AG08395 (cell line): ENCODE measurements around the gene GAS2L2.
"Not testable (repeated sequence)": the region's sequence is repeated elsewhere in the genome, so short reads cannot be mapped to it uniquely, and the experiment has no call there.

Source experiments
- DNase-seq: peaks from one replicate; pipeline ENCODE4 v3.0.0; 2012; ENCODE audit warnings: mixed read lengths, low spot score

Gene GAS2L2

DNA sequence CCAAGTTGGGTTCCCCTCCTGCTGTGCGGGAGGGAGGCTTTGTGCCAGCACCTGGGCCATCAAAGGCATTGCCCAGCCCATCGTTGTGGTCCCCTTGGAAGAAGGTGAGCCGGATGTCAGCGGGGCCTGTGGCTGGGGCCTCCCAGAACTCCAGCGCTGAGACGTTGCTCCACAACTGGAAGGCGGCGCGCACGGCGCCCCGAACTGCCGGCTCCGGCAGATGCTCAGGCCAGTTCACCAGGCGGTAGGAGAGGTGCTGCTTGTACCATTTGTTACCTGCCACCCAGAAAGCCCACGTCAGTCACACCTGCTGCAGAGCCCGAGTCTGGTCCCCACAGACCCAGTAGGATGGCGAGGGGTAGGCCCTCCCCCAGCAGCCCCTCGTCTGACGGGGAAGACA, 20.1 kb upstream of the GAS2L2 start:
- no peak for DNase-seq

DNA sequence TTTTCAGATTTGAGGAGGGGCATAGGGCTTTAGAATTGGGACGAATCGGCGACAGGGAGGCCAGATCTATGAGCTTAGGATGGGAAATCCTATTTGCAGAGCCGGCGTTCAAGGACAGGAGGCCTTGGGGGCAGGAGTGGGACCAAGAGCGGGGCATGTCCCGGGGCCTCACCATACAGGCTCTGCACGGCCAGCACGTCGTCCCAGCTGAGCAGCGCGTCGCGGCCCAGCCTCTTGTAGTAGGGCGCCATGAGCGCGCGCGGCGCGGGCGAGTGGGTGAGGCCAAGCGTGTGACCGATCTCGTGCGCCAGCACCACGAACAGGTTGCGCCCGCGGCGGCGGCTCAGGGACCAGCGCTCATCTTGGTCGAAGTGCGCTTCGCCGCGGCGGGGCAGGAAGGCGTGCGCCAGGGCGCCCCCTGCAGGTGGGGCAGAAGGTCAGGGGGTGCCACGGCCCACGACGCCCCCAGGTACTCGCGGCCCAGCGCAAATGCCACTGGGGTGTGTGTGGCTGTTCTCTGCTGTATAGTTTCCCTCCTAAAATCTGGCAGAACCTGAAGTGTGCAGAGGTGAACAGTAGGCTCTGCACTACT, 17.0 kb upstream of the GAS2L2 start:
- no peak for DNase-seq

DNA sequence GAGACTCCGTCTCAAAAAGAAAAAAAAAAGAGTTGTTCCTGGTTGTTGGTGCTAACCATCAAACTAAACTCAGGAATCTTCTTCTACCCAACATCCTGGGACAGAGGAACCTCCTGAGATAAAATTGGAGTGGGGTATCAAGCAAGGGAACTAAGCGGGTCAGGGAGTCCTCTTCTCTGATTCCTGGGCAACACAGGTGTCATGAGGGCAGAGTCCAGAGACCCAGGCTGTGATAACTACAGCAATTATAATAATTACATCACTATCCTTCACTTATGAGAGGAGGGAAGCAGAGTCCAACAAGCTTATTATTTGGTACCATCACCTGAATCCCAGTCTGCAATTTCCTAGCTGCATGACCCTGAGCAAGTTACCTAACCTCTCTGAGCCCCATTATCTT, 15.8 kb upstream of the GAS2L2 start:
- DNase-seq = no peak

DNA sequence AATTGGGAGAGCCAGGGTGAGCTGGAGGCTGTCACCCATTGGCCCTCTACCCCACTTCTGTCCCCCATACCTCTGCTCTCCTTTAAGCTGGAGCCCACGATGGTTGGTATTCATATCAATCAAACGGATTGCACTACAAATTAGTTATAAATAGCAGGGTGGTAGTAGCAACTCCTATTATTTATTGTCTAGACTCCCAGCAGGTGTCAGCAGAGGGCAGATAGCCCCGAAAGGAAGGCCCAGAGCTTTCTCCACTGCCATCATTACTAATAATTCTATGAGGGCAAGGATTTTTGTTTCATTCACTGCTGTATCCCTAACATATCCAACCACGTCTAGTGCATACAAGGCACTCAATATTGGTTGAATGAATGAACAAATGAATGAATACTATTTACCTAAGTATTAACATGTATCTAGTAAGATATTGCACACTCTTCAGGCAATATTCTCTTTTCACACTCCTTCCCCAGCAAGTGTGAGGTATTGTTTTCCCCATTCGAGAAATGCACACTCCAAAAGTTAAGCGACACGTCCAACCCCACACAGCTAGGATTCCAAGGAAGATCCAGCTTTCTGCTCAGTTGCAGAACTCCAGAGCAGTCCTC, 14.0 kb upstream of the GAS2L2 start:
- peak; percentile 74 for DNase-seq

DNA sequence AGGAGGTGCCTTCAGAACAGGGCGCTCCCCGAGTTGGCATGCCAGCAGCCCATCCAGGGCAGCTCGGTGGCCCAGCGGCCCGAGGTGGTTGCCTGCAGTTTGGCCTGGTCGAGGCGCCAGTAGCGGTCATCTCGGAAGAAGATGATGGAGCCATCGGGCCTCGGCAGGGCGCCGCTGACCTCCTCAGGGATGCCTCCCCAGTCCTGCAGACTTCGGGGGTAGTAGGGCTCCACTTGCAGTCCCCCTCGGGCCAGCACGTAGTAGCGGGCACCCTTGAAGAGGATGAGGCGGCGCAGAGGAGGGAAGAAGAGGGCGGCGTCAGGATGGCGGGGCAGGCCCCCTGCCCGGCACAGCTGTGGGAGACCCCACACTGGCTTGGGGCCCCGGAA, 13.4 kb upstream of the GAS2L2 start:
- DNase-seq = no peak

GRCh38 chr17:35765756-35766488, 12.9 kb upstream of the GAS2L2 start:
- no peak for DNase-seq

- DNase-seq = no peak
Measured at GRCh38 chr17:35765086-35765710, 12.2 kb upstream of the GAS2L2 start.

GRCh38 chr17:35764123-35764991, 11.3 kb upstream of the GAS2L2 start:
- DNase-seq = peak; percentile 91

DNA sequence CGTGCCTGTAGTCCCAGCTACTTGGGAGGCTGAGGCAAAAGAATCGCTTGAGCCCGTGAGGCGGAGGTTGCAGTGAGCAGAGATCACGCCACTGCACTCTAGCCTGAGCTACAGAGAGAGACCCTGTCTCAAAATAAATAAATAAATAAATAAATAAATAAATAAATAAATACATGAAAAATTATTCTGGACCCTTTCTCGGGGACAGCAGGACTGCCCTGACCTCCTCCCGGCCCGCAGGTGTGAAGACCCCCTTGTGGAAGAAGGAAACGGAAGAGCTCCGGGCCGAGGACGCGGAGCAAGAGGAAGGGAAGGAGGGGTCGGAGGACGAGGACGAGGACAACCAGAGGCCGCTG, 10.7 kb upstream of the GAS2L2 start:
- no peak for DNase-seq

GRCh38 chr17:35761601-35762000, 8.6 kb upstream of the GAS2L2 start:
- DNase-seq = no peak

DNA sequence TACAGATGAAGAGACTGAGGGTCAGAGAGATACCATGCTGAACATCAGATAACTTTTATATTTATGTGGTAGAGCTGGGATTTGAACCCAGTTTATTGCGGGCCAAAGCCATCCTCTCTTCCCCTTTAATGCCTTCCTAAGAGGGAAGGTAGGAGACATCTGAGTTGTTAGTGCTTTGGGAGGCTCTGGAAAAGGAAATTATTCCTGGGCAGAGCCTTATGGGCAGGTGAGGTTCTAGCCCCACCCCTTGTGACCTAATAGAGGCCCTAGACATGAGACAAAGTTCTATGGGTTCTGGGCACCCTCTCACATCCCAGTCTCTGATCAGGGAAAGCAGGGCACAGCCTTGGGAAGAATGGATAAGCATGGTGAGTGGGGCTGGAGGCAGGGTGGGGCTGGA, 7.5 kb upstream of the GAS2L2 start, which contains the start of gene C17orf50:
Gene C17orf50 (plus strand): TSS at position 301 of the 400 bp plus-strand sequence. CDS start 55 bp downstream, at position 356.
- no peak for DNase-seq

DNA sequence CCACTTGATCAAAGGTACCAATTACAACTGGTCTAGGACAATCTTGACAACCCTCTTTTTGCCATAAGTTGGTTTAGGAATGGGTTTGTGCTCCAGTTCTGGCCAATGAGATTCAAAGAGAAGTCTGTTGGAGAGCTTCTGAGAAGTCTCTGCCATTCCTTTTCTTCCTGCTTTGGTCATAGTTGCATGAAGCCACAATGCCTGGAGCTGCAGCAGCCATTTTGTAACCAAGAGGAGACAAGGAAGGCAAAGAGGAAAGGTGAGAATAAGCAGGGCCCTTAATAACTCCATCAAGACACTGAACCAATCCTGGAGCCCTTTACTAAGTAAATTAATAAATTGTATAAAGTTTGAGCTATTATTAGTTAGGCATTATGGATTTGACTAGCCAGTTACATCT, 4.2 kb upstream of the GAS2L2 start:
- DNase-seq = no peak

DNA sequence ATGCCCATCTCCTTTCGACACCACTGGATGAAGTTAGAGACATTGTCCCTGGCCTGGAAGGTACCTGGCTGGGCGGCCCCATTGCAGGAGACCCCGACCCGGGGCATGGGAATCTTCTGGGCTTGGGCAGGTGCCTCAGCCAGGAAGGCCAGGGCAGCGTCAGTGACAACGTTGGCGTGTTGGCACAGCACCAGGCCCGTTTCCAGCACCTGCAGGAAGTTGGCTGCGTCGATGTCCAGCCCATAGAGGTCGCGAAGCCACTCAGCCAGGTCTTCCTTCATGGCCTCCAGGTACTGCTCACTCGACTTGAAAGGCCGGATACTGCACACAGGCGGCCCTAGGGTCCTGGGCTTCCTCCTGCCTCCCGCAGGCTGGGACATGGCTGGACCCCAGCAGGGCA, 568 bp downstream of the GAS2L2 start:
- DNase-seq = no peak

DNA sequence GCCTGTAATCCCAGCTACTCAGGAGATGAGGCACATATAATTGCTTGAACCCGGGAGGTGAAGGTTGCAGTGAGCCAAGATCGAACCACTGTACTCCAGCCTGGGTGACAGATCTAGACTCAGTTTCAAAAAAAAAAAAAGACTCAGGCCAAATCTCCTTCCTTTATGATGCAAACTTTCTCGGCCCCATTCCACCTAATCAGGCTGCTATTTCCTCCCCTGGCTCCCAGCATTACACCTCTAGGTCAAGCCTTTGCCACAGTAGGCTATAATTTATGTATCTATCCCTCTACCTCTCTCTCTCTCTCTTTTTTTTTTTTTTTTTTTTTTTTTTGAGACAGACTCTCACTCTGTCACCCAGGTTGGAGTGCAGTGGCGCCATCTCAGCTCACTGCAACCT, 1.5 kb downstream of the GAS2L2 start:
- DNase-seq = not testable (repeated sequence)

DNA sequence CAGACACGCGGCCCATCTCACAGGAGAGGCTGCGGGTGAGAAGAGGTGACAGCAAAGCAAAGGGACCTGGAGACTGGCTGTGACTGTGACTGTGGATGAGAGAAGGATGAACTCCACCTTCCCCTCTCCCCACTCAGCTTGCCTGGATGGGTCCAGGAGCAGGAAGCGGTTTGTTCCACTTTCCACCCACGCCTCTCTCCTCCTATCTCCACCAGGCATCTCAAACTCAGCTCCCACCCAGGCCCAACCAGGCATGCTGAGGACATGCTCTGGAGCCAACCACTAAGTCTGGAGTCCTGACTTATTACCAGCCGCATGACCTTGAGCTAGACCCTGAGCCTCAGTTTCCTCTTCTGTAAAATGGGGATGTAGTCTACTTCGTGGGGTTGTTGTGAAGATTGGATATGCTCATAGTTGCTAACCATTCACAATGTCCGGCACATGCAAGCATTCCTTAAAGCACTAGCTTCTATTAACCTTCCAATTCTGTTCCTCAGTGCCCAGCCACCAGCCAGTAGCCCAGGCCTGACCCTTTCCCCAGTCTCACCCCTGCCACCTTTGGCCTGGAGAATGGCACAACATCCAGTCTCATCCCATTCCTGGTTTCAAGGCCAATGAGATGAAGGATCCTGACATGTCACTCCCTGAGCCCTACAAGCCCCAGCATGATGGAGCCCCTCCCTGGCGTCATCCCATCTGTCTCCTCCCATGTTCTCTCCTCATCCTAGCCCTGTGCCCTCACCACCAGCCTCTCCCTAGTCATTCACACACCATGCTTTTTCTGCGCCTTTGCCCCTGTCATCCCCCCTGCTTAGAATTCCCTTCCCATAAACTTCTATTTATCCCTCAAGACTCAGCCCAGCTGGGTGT, 2.3 kb downstream of the GAS2L2 start:
- no peak for DNase-seq

- DNase-seq = peak; percentile 35
Measured at GRCh38 chr17:35749560-35750412, 3.3 kb downstream of the GAS2L2 start.

GRCh38 chr17:35748979-35749378, 4.1 kb downstream of the GAS2L2 start:
- DNase-seq = no peak

GRCh38 chr17:35748341-35748841, 4.6 kb downstream of the GAS2L2 start:
- DNase-seq = no peak

GRCh38 chr17:35747540-35748017, 5.5 kb downstream of the GAS2L2 start:
- peak; percentile 83 for DNase-seq
